Ovary (tissue), 3 donors: ENCODE measurements around the gene MTCH1.

Source experiments
- EP300 ChIP-seq: sonication (generic); formaldehyde crosslinking; IDR thresholded peaks from one replicate; pipeline ENCODE4 v1.6.1; 2017; ENCODE audit warnings: antibody characterized with exemption
- POLR2A ChIP-seq: fragments of 450-650 bp; IDR thresholded peaks from one replicate; pipeline ENCODE4 v1.6.1; 2017; ENCODE audit warnings: antibody characterized with exemption, mild to moderate bottlenecking, moderate library complexity
- TF ChIP-seq, protein P1 (sequence below), 3 donors: fragments of 450-650 bp in 2 of 3; fragments of 200-600 bp in 1 of 3; IDR thresholded peaks; one replicate each; pipeline versions ENCODE4 v1.5.1 to v1.8.0; 2016 to 2022; ENCODE audit warnings: antibody characterized with exemption in 3 of 3, mild to moderate bottlenecking in 1 of 3
- donor health status: DM: no; HTN: no; CAD: no.

DNA sequence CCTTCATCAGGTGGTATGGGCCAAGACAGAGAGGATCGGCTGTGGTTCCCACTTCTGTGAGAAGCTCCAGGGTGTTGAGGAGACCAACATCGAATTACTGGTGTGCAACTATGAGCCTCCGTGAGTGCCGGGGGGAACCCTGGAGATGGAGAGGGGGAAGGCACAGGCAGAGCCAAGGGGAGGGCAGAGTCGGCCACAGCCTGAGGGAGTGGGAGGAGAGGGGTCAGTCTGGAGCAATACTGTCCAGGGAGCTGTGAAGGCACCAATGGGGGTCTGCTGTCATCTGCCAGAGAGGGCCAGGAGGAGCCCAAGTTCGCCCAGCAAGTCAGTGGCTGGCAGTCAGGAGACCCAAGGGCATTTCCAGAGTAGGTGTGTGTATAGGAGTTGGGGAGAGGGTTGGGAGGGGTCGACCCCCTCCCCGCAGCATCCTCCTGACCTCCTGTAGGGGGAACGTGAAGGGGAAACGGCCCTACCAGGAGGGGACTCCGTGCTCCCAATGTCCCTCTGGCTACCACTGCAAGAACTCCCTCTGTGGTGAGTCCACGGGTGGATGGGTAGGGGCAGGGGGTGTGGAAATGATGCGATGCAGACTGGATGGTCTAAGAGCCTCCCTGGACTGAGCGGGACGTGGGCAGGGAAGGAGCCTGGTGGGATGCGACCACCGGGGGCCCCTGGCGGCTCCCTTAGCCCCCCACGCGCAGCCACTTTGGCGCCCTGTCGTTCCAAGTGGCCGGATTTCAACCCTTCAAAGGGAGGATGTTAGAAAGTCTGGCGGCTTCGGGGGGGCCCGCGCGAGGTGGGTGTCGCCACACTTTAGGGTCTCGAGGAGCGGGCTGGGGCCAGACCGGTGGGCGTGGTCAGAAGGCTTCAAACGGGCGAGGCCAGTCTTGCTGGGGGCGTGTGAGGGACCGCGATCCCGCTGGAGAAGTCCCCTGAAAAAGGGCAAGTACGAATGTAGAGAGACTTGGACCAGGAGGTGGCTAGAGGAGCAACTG, 24.3 kb downstream of the MTCH1 start:
- TF ChIP-seq, protein P1, sequence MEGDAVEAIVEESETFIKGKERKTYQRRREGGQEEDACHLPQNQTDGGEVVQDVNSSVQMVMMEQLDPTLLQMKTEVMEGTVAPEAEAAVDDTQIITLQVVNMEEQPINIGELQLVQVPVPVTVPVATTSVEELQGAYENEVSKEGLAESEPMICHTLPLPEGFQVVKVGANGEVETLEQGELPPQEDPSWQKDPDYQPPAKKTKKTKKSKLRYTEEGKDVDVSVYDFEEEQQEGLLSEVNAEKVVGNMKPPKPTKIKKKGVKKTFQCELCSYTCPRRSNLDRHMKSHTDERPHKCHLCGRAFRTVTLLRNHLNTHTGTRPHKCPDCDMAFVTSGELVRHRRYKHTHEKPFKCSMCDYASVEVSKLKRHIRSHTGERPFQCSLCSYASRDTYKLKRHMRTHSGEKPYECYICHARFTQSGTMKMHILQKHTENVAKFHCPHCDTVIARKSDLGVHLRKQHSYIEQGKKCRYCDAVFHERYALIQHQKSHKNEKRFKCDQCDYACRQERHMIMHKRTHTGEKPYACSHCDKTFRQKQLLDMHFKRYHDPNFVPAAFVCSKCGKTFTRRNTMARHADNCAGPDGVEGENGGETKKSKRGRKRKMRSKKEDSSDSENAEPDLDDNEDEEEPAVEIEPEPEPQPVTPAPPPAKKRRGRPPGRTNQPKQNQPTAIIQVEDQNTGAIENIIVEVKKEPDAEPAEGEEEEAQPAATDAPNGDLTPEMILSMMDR (IDR thresholded peaks at IDR 0.05), result no peak
- TF ChIP-seq POLR2A (no peak), EP300 (no peak)
